Lung (tissue), 12 donors: ENCODE data around the gene LYST. TPM values are rescaled to one million over a fixed set of nuclear protein-coding genes. Genes with fewer than 3 reads are reported as not detected.
A peak's percentile ranks its signal among the peaks of the same experiment; 100 is the strongest.

Experiments used
- ATAC-seq: fragments of 200-7000 bp; cut with Tn5 transposase; one replicate; pipeline ENCODE4 v1.9.1; 2020; ENCODE audit warnings: moderate number of reproducible peaks; ENCODE audit not compliant: insufficient read depth, low FRiP score
- DNase-seq, 3 donors: peaks; one replicate each; pipeline ENCODE4 v3.0.0-alpha.2; 2013 to 2017
- H3K27ac ChIP-seq, 2 donors: one replicate each; pipeline ENCODE4 v1.5.1; 2013; ENCODE audit warnings: mild to moderate bottlenecking in 2 of 2, moderate library complexity in 2 of 2, control low read depth in 1 of 2, inconsistent platforms in 1 of 2, low read depth in 1 of 2, low read length in 1 of 2
- H3K27me3 ChIP-seq, 3 donors: one replicate each; pipeline ENCODE4 v1.5.1; 2013; ENCODE audit warnings: low read length in 2 of 3; ENCODE audit not compliant: control insufficient read depth in 3 of 3, insufficient read depth in 3 of 3
- H3K36me3 ChIP-seq, 4 donors: one replicate each; pipeline ENCODE4 v1.5.1; 2013; ENCODE audit warnings: low read length in 4 of 4, mild to moderate bottlenecking in 1 of 4, moderate library complexity in 1 of 4; ENCODE audit not compliant: control insufficient read depth in 4 of 4, insufficient read depth in 4 of 4
- H3K4me1 ChIP-seq, 5 donors: one replicate each; pipeline ENCODE4 v1.5.1; 2013; ENCODE audit warnings: low read length in 5 of 5, mild to moderate bottlenecking in 2 of 5, moderate library complexity in 1 of 5; ENCODE audit not compliant: control insufficient read depth in 5 of 5, insufficient read depth in 5 of 5
- H3K4me3 ChIP-seq: one replicate; pipeline ENCODE4 v1.5.1; 2013; ENCODE audit warnings: mild to moderate bottlenecking, control low read depth, moderate library complexity
- H3K9ac ChIP-seq, 2 donors: one replicate each; pipeline ENCODE4 v1.5.1; 2013; ENCODE audit warnings: low read length in 2 of 2, control low read depth in 1 of 2; ENCODE audit not compliant: insufficient read depth in 1 of 2
- H3K9me3 ChIP-seq, 4 donors: one replicate each; pipeline ENCODE4 v1.5.1; 2013; ENCODE audit warnings: low read length in 3 of 4, mild to moderate bottlenecking in 1 of 4, moderate library complexity in 1 of 4; ENCODE audit not compliant: control insufficient read depth in 4 of 4, insufficient read depth in 3 of 4
- CTCF ChIP-seq: IDR thresholded peaks from 2 replicates; pipeline ENCODE4 v1.5.1; 2012; ENCODE audit warnings: mild to moderate bottlenecking; ENCODE audit errors: control extremely low read depth, extremely low read depth
- WGBS, 2 donors: extraction: QIAGEN DNeasy Blood & Tissue Kit; methylation state at CpG; one replicate each; pipeline ENCODE4 v1.1.7; 2013; 5-methylcytosine and 5-hydroxymethylcytosine counted together
- polyA plus RNA-seq, 2 donors: library from polyadenylated mRNA; stranded (reverse); fragments of 200-250 nt; gene quantifications; one replicate each; pipeline ENCODE4 v1.2.1, GENCODE V29; 2013
- total RNA-seq, 2 donors: library from RNA; depleted of rRNA in 1 of 2; stranded (reverse); fragments of >200 nt in 1 of 2; gene quantifications; one replicate each; pipeline ENCODE4 v1.2.1, GENCODE V29; 2014 to 2021
- donor health status: control.
- donor health status: control.
- donor health status: Bipolar disorder and iron deficiency.
- donor health status: healthy.
- donor health status: DM: yes; HTN: yes; CAD: no.

LYST gene
- total and polyA plus RNA-seq, 4 donors = 9.8 to 82.7 (median 31.7) TPM

- Histone ChIP-seq H3K36me3 (no peaks in the 10 kb centered on the region), H3K4me1 (peaks cover 0 to 1% (median 0%) of the 10 kb centered on the region in 5 donors), H3K27me3 (no peaks in the 10 kb centered on the region), H3K9me3 (no peaks in the 10 kb centered on the region), H3K9ac (no peak overlapping the region), H3K27ac (no peak overlapping the region), H3K4me3 (no peak overlapping the region)
- no peak for TF ChIP-seq CTCF
- ATAC-seq (no peak), DNase-seq (no peak)
- 67 to 73% methylated on average over 3 of the region's 3 CpGs for WGBS, 2 donors
Measured at GRCh38 chr1:235898126-235898525, 31.4 kb upstream of the LYST start.

GRCh38 chr1:235893840-235894239 lies 27.1 kb upstream of the LYST start:
- Histone ChIP-seq H3K27me3 (no peaks in the 10 kb centered on the region), H3K9me3 (no peaks in the 10 kb centered on the region), H3K36me3 (no peaks in the 10 kb centered on the region), H3K27ac (no peak overlapping the region), H3K4me3 (no peak overlapping the region), H3K9ac (no peak overlapping the region), H3K4me1 (peaks cover 0 to 5% (median 0%) of the 10 kb centered on the region in 5 donors)
- ATAC-seq = no peak
- no peak for TF ChIP-seq CTCF
- no peak for DNase-seq
- 92 to 96% methylated on average over 2 of the region's 2 CpGs for WGBS, 2 donors

GRCh38 chr1:235892734-235893413 lies 26.2 kb upstream of the LYST start:
- 50 to 65% methylated on average over 5 of the region's 5 CpGs for WGBS, 2 donors

More at GRCh38 chr1:235892734-235893413, 26.2 kb upstream of the LYST start:
- Histone ChIP-seq H3K9ac (no peak overlapping the region), H3K36me3 (no peaks in the 10 kb centered on the region), H3K4me1 (peaks cover 0 to 5% (median 0%) of the 10 kb centered on the region in 5 donors), H3K27ac (peak overlapping the region in 1 of 2 donors; percentile 73), H3K9me3 (no peaks in the 10 kb centered on the region), H3K4me3 (no peak overlapping the region), H3K27me3 (no peaks in the 10 kb centered on the region)
- no peak for TF ChIP-seq CTCF
- DNase-seq (no peak), ATAC-seq (no peak)
